Calu3 (cell line): ENCODE data around the gene CTNND2. TPM values are rescaled to one million over a fixed set of nuclear protein-coding genes. Genes with fewer than 3 reads are reported as not detected.

Source experiments
- BruUV-seq: library from RNA; stranded (reverse); fragments of 400-500 nt; replicated peaks from 2 replicates; lab custom pipeline; 2021; lab: Mats Ljungman, UMichigan
- CTCF ChIA-PET: fragments of 300-600 bp; sonication (Branson Sonifier 250); formaldehyde crosslinking; loops from one replicate; lab custom pipeline; 2022; ENCODE audit warnings: antibody characterized with exemption; lab: Charles Lee
- DNase-seq: peaks from one replicate; pipeline ENCODE4 v3.0.0; 2022
- H3K27ac Mint-ChIP-seq: one replicate; pipeline ENCODE4 v1.8.0; 2022; ENCODE audit warnings: mixed read lengths; ENCODE audit not compliant: unreplicated experiment
- H3K27me3 Mint-ChIP-seq: one replicate; pipeline ENCODE4 v1.8.0; 2022; ENCODE audit warnings: mixed read lengths; ENCODE audit not compliant: unreplicated experiment
- H3K36me3 Mint-ChIP-seq: one replicate; pipeline ENCODE4 v1.8.0; 2022; ENCODE audit warnings: mild to moderate bottlenecking, moderate library complexity, mixed read lengths; ENCODE audit not compliant: insufficient read depth, unreplicated experiment
- H3K4me1 Mint-ChIP-seq: one replicate; pipeline ENCODE4 v1.8.0; 2022; ENCODE audit warnings: mild to moderate bottlenecking, low read depth, mixed read lengths; ENCODE audit not compliant: unreplicated experiment
- H3K4me3 Mint-ChIP-seq: one replicate; pipeline ENCODE4 v1.8.0; 2022; ENCODE audit warnings: mild to moderate bottlenecking, low read depth, moderate library complexity, mixed read lengths; ENCODE audit not compliant: unreplicated experiment
- H3K9me3 Mint-ChIP-seq: one replicate; pipeline ENCODE4 v1.8.0; 2022; ENCODE audit warnings: low read depth, mixed read lengths; ENCODE audit not compliant: unreplicated experiment
- CTCF ChIP-seq: fragments of 200-600 bp; IDR thresholded peaks from one replicate; pipeline ENCODE4 v1.8.0; 2022; ENCODE audit warnings: antibody characterized with exemption; ENCODE audit not compliant: unreplicated experiment
- intact Hi-C: fragments of 100-400 bp; cut with micrococcal nuclease; formaldehyde crosslinking; loops from one replicate; pipeline ENCODE4 v1.10.0; 2022; ENCODE audit not compliant: unreplicated experiment
- total RNA-seq: library from RNA; stranded (reverse); gene quantifications from 2 replicates; pipeline ENCODE4 v1.2.3, GENCODE V29; 2022

CTNND2 gene
- total RNA-seq, 1 experiment from 2014 or later = 19.6 TPM

GRCh38 chr5:11139217-11139865 is 764.9 kb downstream of the CTNND2 start:
- BruUV-seq = no TSS peak
- H3K9me3 Mint-ChIP-seq = no peaks in the 10 kb centered on the region
- no peaks in the 10 kb centered on the region for H3K4me1 Mint-ChIP-seq
- DNase-seq = no peak
- no peaks in the 10 kb centered on the region for H3K27me3 Mint-ChIP-seq
- no peak for TF ChIP-seq CTCF
- H3K36me3 Mint-ChIP-seq = no peaks in the 10 kb centered on the region
- no peak overlapping the region for H3K27ac Mint-ChIP-seq
- no peak overlapping the region for H3K4me3 Mint-ChIP-seq
- intact Hi-C loops = no loop called here
- CTCF ChIA-PET = no interaction called here

- intact Hi-C loops = no loop called here
Measured at GRCh38 chr5:11130131-11130530, 774.1 kb downstream of the CTNND2 start.

GRCh38 chr5:11128021-11128420 is 776.2 kb downstream of the CTNND2 start:
- Mint-ChIP-seq H3K27ac (no peak overlapping the region), H3K4me3 (no peak overlapping the region), H3K36me3 (no peaks in the 10 kb centered on the region), H3K27me3 (no peaks in the 10 kb centered on the region), H3K4me1 (no peaks in the 10 kb centered on the region), H3K9me3 (no peaks in the 10 kb centered on the region)
- intact Hi-C loops = no loop called here
- no TSS peak for BruUV-seq
- no peak for DNase-seq
- TF ChIP-seq CTCF = no peak
- CTCF ChIA-PET = no interaction called here

More at GRCh38 chr5:11130131-11130530, 774.1 kb downstream of the CTNND2 start:
- H3K4me3 Mint-ChIP-seq = no peak overlapping the region
- H3K4me1 Mint-ChIP-seq = no peaks in the 10 kb centered on the region
- no peaks in the 10 kb centered on the region for H3K9me3 Mint-ChIP-seq
- CTCF ChIA-PET = no interaction called here
- no peaks in the 10 kb centered on the region for H3K36me3 Mint-ChIP-seq
- DNase-seq = no peak
- H3K27me3 Mint-ChIP-seq = no peaks in the 10 kb centered on the region
- H3K27ac Mint-ChIP-seq = no peak overlapping the region
- no peak for TF ChIP-seq CTCF
- BruUV-seq = no TSS peak

- DNase-seq = no peak
- Mint-ChIP-seq H3K36me3 (no peaks in the 10 kb centered on the region), H3K9me3 (no peaks in the 10 kb centered on the region), H3K4me3 (no peak overlapping the region), H3K4me1 (no peaks in the 10 kb centered on the region), H3K27me3 (no peaks in the 10 kb centered on the region), H3K27ac (no peak overlapping the region)
- no TSS peak for BruUV-seq
- intact Hi-C loops = no loop called here
- TF ChIP-seq CTCF = no peak
- CTCF ChIA-PET = no interaction called here
Measured at GRCh38 chr5:11126844-11127243, 777.4 kb downstream of the CTNND2 start.
